GM19239 (cell line): ENCODE data around the gene PSMB1.
"Not testable (repeated sequence)": the region's sequence is repeated elsewhere in the genome, so short reads cannot be mapped to it uniquely, and the experiment has no call there.

Experiments used
- DNase-seq: peaks from one replicate; pipeline ENCODE4 v3.0.0; 2011; ENCODE audit warnings: low spot score; ENCODE audit not compliant: insufficient read length
- FAIRE-seq: peaks from 2 replicates; lab custom pipeline; 2011; peaks lifted over from hg19 to GRCh38; lab: Jason Lieb, UNC

Gene PSMB1

DNA sequence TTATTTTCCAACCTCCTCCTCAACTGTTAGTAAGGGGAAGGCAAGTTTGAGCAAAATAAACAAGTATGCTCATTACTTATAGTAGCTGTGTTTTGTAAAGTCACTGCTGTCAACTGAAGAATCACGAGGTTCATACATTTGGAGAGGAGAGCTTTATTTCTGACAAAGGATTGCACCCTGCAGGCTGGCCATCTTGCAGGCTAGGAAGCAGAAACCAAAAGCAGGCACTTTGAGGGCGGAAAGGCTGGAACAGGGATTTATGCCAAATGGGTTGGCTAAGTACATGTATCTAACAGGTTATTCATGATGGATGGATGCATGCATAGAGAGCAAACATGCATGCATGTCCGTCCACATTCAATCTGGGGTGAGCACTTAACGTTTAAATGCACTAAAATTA is 46.7 kb downstream of the PSMB1 start:
- FAIRE-seq: no peak
- DNase-seq: no peak

DNA sequence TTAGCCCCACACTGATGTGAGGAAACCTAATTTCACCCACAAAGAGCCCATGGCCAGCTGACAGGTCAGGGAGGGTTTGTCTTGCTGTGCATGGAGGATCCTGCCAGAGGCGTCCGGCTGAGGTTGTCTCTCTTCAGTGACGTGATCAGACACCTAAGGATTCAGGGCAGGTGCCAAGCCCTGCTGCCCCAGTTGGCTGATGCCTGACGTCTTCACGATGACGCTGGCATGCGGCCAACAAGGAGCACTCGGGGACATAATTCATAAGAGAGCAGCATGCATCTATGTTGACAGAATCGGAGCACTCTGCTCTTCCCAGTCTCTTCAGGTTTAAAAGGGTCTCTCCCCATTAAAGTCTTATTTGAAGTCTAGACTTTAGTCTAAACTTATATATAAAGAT is 47.8 kb downstream of the PSMB1 start:
- DNase-seq: no peak
- no peak for FAIRE-seq

DNA sequence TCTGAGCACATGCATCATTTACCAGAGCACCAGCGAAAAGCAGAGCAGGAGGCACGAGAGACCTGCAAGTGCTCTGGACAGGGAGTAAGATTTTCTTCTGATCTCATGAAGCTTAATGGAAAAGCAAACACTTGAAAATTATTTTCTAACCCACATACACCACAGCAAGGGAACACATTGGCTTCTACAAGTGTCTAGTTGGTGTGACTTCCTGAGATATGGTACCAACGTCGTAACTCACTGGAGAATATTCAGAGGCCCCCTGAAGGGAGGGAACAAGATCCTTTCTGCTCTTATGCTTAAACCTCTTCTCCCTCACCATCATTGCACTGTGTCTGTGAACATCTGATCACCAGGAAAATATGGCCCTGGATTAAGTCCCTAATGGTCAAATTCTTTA is 48.6 kb downstream of the PSMB1 start:
- no peak for DNase-seq
- no peak for FAIRE-seq

DNA sequence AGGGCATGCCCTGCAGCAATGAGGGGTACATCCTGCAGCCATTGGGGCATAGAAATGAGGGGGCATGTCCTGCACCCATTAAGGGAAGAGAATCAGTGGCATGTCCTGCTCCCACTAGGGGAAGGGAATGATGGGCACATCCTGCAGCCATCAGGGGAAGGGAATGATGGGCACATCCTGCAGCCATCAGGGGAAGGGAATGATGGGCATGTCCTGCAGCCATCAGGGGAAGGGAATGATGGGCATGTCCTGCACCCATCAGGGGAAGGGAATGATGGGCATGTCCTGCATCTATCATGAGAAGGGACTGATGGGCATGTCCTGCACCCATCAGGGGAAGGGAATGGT is 49.7 kb downstream of the PSMB1 start:
- no peak for FAIRE-seq
- DNase-seq: no peak

DNA sequence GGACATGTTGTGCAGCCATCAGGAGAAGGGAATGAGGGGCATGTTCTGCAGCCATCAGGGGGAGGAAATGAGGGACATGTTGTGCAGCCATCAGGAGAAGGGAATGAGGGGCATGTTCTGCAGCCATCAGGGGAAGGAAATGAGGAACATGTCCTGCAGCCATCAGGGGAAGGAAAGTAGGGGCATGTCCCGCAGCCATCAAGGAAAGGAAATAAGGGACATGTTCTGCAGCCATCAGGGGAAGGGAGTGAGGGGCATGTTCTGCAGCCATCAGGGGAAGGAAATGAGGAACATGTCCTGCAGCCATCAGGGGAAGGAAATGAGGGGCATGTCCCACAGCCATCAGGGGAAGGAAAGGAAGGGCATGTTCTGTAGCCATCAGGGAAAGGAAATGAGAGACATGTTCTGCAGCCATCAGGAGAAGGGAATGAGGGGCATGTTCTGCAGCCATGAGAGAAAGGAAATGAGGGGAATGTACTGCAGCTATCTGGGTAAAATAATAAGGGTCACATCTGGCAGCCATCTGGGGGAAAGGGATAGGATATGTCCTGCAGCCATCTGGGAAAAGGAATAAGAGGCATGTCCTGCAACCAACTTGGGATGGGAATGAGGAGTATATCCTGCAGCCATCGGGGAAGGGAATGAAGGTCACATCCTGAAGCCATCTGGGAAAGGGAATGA is 50.2 kb downstream of the PSMB1 start:
- DNase-seq, FAIRE-seq: not testable (repeated sequence)

DNA sequence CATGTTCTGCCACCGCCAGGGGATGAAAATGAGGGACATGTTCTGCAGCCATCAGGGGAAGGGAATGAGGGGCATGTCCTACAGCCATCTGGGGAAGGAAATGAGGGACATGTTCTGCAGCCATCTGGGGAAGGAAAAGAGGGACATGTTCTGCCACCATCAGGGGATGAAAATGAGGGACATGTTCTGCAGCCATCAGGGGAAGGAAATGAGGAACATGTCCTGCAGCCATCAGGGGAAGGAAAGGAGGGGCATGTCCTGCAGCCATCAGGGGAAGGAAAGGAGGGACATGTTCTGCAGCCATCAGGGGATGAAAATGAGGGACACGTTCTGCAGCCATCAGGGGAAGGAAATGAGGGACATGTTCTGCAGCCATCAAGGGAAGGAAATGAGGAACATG is 50.8 kb downstream of the PSMB1 start:
- DNase-seq, FAIRE-seq: not testable (repeated sequence)

DNA sequence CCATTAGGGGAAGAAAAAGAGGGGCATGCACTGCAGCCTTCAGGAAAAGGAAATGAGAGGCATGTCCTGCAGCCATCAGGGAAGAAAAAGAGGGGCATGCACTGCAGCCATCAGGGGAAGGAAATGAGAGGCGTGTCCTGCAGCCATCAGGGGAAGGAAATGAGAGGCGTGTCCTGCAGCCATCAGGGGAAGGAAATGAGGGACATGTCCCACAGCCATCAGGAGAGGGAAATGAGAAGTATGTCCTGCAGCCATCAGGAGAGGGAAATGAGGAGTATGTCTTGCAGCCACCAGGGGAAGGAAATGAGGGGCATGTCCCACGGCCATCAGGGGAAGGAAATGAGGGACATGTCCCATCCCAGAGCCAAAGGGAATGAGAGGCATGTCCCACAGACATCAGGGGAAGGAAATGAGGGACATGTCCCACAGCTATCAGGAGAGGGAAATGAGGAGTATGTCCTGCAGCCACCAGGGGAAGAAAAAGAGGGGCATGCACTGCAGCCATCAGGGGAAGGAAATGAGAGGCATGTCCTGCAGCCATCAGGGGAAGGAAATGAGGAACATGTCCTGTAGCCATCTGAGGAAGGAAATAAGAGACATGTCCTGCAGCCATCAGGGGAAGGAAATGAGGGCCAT is 52.0 kb downstream of the PSMB1 start:
- DNase-seq (no peak), FAIRE-seq (no peak)

DNA sequence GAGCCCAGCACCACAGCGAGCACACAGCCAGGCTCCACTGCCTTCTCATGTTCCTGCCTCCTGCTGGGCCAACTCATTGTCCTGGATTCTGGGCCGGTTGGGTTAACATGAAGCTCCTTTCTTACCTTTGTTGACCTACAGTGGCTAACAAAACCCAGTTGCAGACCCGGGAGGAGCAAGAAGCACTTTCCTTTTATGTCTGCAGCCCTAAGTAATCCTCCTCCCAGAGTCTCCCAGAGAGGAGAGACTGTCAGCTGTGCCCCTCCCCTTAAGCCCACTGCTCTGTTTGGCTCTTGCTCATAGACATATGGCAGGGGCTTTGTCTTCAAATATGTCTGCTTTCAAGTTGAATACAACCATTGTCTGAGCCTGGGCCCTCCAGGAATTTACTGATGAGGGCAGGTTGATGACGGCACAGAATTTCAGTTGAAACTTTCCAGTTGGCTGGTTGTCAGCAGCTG is 55.2 kb downstream of the PSMB1 start:
- DNase-seq: no peak
- FAIRE-seq: no peak

DNA sequence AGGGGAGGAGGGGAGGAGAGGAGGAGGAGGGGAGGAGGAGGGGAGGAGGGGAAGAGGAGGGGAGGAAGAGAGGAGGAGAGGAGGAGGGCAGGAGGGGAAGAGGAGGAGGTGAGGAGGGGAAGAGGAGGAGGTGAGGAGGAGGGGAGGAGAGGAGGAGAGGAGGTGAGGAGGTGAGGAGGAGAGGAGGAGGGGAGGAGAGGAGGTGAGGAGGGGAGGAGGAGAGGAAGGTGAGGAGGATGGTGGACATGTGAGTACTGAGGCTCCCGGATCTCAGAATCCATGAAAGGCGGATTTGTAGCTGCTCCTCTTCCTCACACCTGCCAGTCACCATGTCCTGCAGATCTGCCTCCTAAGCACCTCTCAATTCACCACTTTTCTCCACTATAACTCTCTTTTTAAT is 59.8 kb downstream of the PSMB1 start:
- no peak for FAIRE-seq
- no peak for DNase-seq

DNA sequence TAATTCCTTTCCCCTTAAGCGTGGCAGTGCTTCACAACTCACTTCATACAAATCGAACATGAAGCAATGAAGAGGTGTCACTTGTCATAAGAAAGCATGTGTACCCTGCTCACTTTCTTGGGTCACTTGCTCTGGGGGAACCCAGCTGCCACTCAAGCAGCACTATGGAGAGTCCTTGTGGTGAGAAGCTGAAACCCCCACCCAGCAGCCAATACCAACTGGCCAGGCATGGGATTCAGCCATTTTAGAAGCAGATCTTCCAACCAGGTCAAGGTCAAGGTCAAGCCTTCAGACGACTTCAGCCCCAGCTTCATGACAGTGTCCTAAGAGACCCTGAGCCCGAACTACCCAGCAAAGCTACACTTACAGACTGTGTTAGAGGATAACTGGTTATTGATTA is 62.8 kb downstream of the PSMB1 start:
- FAIRE-seq (no peak), DNase-seq (no peak)

DNA sequence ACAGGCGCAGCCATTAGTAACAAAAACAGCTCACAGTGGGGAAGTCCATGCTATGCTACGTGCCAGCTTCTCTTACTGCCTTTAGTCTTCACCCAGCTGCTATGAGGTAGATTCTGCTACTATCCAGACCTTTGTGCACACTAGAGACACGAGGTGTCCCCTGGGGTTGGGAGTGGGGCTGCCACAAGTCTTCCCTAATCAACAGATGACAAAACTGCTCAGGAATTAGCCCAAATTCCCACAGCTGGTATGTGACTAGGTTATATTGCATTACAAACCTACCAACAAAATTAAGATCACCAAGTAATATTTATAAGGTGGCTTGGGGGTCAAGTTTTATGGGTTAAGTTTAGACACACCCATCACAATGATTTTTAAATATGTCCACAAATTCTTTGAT is 63.3 kb downstream of the PSMB1 start:
- FAIRE-seq (no peak), DNase-seq (no peak)

DNA sequence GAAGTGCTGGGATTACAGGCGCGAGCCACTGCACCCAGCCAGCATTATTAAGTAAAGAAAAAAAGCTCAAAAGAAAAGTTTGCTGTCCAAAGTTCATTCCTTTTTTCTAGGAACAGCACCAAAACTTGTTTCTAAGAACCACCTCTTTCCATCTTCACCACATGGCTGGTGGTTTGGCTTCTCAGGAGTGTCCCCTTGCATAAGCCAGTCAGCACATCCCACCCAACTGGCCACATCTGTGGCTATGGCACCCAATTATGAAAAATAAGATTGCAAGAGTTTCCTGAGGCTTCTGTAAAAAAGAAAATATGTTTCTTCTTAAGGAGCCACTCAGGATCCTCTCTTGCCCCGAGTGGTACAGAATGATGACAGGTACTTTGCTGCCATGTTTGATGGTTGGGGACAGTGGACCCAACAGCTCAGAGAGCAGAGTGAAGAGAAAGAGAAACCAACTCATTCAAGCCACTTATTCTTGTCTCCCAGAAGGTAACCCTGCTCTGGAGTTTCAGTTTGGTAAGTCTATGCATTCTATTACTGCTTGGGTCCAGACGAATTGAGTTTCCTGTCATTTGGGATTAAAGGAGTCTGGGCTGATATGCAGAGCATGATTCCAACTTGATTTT is 65.3 kb downstream of the PSMB1 start:
- DNase-seq: no peak
- FAIRE-seq: no peak

DNA sequence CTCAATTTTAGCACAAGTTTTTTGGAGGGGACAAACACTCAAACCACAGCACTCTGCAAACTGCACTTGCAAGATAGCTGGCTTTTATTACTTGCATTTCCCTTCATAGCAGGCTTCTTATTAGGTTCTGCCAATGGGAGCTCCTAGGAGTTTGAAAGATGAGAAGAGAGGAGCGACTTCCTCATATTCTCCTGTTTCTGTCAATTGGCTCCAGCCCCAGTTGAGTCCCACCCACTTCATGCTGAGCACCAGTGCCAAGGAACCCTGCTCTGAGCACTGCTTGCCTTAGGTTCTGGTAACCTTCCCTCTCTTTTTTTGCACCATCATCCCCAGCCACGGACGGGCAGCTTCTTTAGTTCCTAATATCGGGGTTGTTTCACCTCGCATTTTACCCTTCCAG is 67.9 kb downstream of the PSMB1 start:
- no peak for DNase-seq
- FAIRE-seq: no peak
